ENCODE data around the gene ZNF804B. TPM values are rescaled to one million over a fixed set of nuclear protein-coding genes. Genes with fewer than 3 reads are reported as not detected.

Gene ZNF804B
- total RNA-seq, 1 donor from 2014 or later = not detected

DNA sequence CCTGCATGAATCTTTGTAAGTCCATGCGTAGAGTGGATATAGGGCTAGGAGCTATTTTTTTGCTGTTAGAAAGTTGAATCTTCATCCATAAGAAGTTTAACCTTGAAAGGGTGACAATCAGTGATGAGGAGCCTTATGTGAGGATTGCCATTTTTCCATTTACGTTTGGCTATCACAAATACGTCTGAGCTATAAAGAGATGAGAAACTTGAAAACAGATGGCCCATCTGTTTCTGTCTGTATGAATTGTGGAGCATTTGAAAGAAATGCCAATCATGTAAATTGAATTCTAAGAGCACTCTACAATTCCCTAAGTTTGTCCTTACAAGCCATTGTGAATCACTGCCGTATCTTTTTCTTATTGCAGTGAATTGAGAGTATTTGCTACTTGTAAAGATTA is 205.9 kb downstream of the ZNF804B start:
- DNase-seq (ENCODE audit: low spot score) = no peak

GRCh38 chr7:88967432-88967831 is 207.9 kb downstream of the ZNF804B start:
- DNase-seq (ENCODE audit: low spot score) = no peak

DNA sequence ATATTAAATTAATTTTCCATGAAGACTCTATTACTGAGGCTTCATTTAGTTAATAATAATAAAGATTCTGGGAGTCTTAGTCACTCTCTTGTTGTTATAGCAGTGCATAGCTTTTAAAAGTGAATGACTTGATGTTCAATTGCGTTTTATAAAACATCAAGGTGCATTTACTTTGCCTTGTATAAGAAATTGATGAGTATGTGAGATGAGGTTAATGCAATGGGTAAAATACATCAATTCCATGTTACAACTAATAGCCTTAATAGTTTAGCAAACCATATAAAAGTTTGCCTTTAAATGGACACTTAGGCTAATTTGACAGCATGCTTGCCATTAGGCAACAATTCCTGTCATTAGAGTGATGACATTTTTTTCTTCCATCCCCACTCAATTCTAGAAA is 209.7 kb downstream of the ZNF804B start:
- no peak for DNase-seq (ENCODE audit: low spot score)

DNA sequence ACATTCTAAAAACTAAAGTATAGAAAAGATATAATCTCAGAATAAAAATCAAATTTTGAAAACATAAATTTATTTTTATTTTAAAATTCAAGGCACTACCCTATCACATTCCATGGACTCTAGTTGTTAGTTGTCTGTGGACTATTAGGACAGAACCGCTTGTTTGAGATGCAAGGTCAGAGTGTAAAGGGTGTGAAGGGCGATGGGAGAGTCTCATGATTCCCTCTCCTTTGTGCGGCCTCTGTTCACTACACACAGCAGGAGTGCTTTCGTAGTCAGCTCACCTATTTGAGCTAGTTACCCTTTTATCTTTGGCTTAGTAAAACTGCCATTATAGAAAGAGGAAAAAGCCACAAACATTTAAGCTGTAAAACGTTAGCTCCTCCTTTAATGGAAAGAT is 225.8 kb downstream of the ZNF804B start:
- DNase-seq (ENCODE audit: low spot score) = no peak

- DNase-seq (ENCODE audit: low spot score) = no peak
Observed at GRCh38 chr7:89001306-89001705, 241.8 kb downstream of the ZNF804B start.

DNA sequence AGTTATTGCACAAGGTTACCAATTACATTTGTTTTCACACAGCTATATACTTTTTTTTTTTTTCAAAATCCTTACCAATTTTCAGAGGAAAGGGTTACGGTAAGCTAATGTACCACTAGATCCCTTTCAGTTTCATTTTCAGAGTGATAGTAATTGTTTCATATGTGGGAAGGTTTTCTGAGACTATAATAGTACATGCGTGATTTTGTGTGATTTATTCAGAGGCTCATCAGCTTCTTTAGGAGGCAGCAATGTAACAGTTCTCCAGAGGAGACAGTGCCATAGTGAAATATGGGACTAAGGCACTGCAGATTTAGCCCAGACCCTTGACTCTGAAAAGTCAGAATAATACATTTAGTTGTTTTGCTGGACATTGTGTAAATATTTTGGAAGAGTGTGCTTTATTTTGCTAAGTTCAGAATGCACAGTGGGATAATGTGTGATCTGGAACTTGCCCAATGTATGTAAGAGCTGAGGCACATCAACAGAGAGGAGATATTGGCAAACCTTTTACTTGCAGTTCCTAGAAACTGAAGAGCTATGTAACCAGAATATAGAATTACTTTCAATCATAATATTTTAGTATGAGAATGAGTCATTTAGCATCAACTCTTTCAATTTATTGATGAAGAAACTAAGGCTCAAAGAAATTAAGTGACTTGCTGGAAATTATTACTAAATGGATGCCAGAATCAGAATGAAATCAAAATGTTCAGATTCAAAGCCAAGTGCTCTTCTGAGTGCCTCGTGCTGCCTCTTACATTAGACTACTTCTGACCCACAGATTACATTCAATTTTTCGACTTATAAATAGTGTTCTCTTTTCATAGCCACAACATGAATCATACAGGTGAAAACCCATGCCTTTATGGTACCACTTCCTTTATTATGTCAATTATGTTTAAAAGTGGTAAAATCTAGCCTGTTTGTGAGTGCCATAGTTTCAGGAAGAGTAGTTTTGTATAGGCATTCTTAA is 243.8 kb downstream of the ZNF804B start:
- no peak for DNase-seq (ENCODE audit: low spot score)

GRCh38 chr7:89012016-89012415 is 252.5 kb downstream of the ZNF804B start:
- no peak for DNase-seq (ENCODE audit: low spot score)

DNA sequence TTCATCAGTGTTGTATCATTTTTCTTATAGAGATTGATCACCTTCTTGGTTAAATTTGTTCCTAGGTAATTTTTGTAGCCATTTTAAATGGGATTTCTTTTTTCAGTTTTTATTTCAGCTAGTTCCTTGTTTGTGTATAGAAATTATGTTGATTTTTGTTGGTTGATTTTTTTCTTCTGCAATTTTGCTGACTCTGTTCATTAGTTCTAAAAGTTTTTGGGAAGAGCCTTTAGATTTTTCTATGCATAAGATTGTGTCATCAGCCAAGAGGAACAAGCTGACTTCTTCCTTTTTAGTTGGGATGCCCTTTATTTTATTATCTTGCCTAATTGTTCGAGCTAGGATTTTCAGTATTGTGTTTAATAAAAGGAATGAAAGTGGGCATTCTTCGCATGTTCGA is 258.2 kb downstream of the ZNF804B start:
- no peak for DNase-seq (ENCODE audit: low spot score)

- no peak for DNase-seq (ENCODE audit: low spot score)
Observed at GRCh38 chr7:89021741-89022140, 262.2 kb downstream of the ZNF804B start.

DNA sequence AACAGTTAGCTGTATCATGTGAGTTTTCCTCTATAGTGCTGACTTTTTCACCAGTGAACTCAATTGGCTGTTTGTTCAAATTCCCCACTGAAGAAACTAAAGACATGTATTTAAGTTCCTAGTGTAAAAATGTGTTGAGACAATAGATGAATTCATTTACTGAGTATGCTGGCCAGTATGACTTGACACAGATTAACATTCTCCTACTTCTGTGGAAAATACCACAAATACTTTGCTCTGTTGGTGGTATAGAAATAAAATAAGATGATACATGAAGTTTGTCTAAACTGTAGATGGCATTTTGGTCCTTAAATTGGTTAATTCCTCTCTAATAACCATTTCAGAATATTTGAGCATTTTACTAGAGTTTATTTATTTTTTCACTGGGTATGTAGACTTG is 263.7 kb downstream of the ZNF804B start:
- DNase-seq (ENCODE audit: low spot score) = no peak

DNA sequence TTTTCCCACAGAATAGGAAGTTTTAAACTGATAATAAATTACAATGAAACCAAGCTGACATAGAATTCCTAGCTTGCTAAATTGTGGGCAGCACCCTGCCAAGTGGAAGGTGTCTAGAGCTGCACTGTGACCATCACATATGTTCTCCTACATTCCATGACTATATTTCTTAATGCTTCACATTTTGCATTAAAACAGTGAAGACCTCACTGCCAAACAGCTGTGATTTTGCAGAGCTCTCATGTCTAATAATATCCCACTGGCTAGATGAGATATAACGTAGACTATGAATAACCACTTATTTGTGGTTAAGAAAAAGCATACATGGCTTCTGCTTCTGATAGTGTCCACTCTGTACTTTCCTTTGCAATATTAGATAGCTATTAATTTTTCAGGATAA is 264.4 kb downstream of the ZNF804B start:
- DNase-seq (ENCODE audit: low spot score) = no peak

DNA sequence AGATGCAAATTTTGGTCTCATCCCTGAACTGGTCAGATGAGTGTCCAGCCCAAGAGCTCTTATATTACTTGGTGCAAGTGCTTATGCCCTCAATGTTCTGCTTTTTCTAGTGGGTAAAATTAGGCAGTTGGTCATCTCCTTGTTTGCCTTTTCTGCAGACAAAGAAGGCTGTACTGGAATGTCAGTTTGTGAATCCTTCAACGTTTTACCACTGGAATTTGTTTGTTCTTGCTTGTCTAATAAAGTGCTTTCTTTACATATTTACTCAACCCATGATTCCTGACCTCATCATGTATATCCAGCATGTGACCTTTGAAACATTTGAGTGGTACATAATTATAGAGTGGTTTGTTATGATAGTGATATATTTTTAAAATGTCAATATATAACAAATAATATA is 268.3 kb downstream of the ZNF804B start:
- DNase-seq (ENCODE audit: low spot score) = no peak

DNA sequence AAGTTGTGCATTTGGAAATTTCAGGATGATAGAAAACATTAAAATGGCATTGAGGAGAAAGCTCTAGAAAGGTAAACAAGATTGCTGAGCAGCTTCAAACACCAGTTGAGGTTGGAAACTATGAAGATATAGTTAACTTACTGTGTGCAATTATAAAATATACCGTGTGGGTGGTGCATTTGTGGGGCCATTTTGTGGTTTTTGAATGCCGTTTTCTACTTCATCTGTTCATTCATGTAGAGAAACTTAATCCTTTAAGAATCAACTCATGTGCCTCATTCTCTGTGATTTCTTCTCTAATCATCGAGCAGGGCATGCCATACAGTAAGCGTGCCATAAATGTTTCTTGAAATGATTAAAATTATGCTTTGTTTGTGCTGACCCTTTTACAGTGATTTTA is 268.8 kb downstream of the ZNF804B start:
- no peak for DNase-seq (ENCODE audit: low spot score)

- no peak for DNase-seq (ENCODE audit: low spot score)
Observed at GRCh38 chr7:89029864-89030263, 270.4 kb downstream of the ZNF804B start.

GRCh38 chr7:89041240-89041639 is 281.7 kb downstream of the ZNF804B start:
- DNase-seq (ENCODE audit: low spot score) = no peak

DNA sequence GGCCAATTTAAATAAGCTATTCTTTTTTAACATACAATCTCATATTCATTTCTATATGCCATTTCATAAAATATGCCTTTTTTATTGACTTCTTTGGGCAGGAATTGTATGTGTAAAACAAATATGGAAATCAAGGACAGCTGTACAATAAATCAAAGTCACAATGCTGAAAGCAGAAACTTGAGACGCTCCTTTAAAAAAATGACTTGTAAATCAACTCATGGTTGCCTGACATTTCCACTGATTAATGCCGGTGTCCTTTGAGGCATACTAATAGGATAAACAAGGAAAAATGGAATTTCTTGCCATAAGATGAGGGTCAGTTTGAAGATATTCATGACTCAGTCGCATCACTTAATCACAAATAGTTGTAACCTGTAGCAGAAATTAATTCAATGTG is 283.4 kb downstream of the ZNF804B start:
- no peak for DNase-seq (ENCODE audit: low spot score)

DNA sequence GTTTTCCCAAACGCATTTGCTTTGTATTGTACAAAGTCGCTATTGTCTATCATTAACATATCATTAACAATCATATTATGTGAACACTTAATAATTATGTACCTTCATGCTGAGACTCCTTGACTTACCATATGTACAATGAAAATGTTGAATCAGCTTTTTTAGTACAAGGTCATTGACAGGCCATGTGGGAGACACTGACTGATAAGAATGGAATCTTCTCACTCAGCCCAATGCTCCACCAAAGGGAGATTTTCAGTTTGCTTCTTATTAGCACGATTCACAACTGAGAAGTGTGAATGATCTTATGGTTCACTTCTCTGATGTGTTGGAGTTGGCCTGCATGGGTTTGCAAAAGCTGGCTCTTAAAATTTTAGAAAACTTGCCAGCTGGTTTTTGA is 289.5 kb downstream of the ZNF804B start:
- DNase-seq (ENCODE audit: low spot score) = no peak

- no peak for DNase-seq (ENCODE audit: low spot score)
Observed at GRCh38 chr7:89053130-89053529, 293.6 kb downstream of the ZNF804B start.

- DNase-seq (ENCODE audit: low spot score) = no peak
Observed at GRCh38 chr7:89054361-89054760, 294.9 kb downstream of the ZNF804B start.

GRCh38 chr7:89060234-89060633 is 300.7 kb downstream of the ZNF804B start:
- no peak for DNase-seq (ENCODE audit: low spot score)

DNA sequence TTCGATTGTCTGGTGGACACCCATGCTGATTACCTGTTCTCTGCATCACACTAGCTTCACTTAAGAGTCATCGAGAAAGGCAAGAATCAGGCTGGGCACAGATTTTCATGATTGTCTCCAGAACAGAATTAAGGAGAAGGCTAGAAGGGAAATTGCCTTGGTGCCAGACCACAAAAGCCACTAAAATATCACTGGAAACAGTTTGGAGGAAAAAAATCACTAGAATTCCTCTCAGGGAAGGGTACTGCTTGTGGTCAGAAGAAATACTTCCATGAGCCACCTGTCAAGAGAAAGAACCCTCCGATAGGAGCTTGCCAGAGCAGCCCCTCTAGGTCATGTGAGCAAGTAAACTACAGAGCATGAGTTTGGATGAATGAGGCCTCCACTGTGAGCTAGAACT is 305.3 kb downstream of the ZNF804B start:
- no peak for DNase-seq (ENCODE audit: low spot score)

DNA sequence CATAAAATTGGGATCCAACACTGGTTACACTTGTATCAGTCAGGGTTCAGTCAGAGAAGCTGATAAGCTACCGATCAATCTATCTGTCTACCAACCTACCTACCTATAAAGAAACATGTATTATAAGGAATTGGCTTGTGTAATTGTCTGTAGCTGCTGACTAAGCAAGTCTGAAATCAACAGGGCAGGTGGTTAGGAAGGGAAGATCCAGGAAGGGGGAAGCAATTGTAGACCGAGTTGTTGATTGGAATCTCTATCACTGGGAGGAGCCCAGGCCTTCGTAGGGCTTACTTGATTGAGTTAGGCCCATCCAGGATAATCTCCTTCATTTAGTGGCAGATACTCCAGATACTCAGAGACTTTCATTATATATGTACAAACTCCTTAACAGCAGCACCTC is 307.5 kb downstream of the ZNF804B start:
- no peak for DNase-seq (ENCODE audit: low spot score)

GRCh38 chr7:89072081-89072480 is 312.6 kb downstream of the ZNF804B start:
- no peak for DNase-seq (ENCODE audit: low spot score)

Measured in mesenteric fat pad (tissue), 1 donor.